ENCODE data around the gene CDK19.

GRCh38 chr6:110744991-110745390 is 70.3 kb downstream of the CDK19 start:
- no peak for TF ChIP-seq CTCF (IDR thresholded peaks at IDR 0.05 in 2 of 3, conservative IDR thresholded peaks at IDR 0.05 in 1 of 3; ENCODE audit: control insufficient read depth in 2 of 3, extremely low read depth in 1 of 3, insufficient read depth in 1 of 3, low read depth in 3 of 3, low read length in 3 of 3)
- TF ChIP-seq MAX (IDR thresholded peaks at IDR 0.05; ENCODE audit: low read depth, low read length): no peak
- TF ChIP-seq ELK1 (IDR thresholded peaks at IDR 0.05; ENCODE audit: low read depth, low read length): no peak
- no peak for TF ChIP-seq CREB1 (IDR thresholded peaks at IDR 0.05; ENCODE audit: low read depth)
- TF ChIP-seq PBX3 (IDR thresholded peaks at IDR 0.05; ENCODE audit: insufficient replicate concordance, low read depth, low read length): no peak
- no peak for TF ChIP-seq ZNF207 (IDR thresholded peaks at IDR 0.05; ENCODE audit: borderline replicate concordance)
- no peak for TF ChIP-seq HDGF (IDR thresholded peaks at IDR 0.05)
- TF ChIP-seq FOXM1 (IDR thresholded peaks at IDR 0.05; ENCODE audit: low read depth, low read length): no peak
- no peak for TF ChIP-seq POLR2A (IDR thresholded peaks at IDR 0.05; ENCODE audit: low read depth, low read length)

Data from GM12878 (cell line).